ENCODE data around the gene CELF4. TPM values are rescaled to one million over a fixed set of nuclear protein-coding genes. Genes with fewer than 3 reads are reported as not detected.

CELF4 gene
- total RNA-seq, 1 donor, result not detected

DNA sequence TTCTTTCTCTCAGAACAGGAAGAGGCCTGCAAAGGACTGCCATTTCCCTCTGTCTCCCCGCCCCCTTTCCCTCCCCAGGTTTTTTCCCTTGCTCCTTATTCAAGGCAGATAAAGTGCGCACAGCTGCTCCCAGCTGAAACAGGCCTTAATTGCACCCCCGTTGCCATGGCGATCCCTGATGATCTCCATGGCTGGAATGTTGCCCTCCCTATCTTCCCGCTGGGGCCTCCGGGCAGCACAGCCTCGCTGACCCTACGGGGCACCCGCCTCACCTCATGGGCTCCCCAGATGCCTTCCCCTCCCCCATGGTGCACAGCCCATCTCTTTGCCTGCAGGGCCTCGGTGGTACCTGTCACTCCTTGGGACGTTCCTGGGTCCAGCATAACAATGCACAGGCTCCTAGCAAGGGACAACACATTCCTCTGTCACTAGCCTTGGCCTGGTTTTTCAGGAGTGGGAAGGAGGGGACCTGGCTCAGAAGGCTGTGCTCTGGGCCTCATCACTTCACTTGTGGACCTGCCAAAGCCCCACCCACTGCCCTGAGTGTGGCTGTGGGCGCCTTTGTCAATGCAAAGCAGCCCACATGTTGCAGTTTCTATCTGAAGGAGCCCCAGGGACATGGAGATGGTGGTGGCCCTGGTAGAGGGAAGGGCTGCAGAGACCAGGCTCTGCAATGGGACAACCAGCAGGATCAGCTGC, 115.0 kb downstream of the CELF4 start:
- Histone ChIP-seq H3K4me1 (ENCODE audit: insufficient read depth, low read length) (no peaks in the 10 kb centered on the region), H3K27me3 (ENCODE audit: insufficient read depth, low read length) (no peaks in the 10 kb centered on the region), H3K9me3 (ENCODE audit: low read depth, low read length) (no peaks in the 10 kb centered on the region), H3K4me3 (ENCODE audit: low read length) (no peak overlapping the region)

GRCh38 chr18:37449618-37450017, 116.0 kb downstream of the CELF4 start:
- no peaks in the 10 kb centered on the region for H3K27me3 ChIP-seq (ENCODE audit: insufficient read depth, low read length)
- H3K4me3 ChIP-seq (ENCODE audit: low read length), result no peak overlapping the region
- H3K9me3 ChIP-seq (ENCODE audit: low read depth, low read length), result no peaks in the 10 kb centered on the region
- H3K4me1 ChIP-seq (ENCODE audit: insufficient read depth, low read length), result no peaks in the 10 kb centered on the region

DNA sequence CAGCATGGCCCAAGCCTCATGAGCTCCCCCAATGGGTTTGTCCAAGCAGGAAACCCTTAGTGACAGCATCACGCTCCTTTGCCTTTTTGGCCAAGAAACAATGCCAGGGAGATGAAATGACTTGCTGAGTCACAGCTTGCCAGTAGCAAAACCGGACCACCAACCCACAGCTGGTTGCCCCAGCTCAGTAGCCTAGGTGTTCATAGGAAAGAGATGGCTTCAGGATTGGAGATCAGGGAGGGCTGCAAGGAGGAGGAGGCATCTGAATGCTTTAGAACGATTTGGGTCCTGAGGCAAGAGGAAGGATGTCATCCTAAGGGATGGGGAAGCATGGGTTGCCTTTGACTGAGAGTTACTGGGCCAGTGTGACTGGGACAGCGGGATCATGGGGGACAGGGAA, 116.7 kb downstream of the CELF4 start:
- Histone ChIP-seq H3K27me3 (ENCODE audit: insufficient read depth, low read length) (no peaks in the 10 kb centered on the region), H3K4me1 (ENCODE audit: insufficient read depth, low read length) (no peaks in the 10 kb centered on the region), H3K9me3 (ENCODE audit: low read depth, low read length) (no peaks in the 10 kb centered on the region), H3K4me3 (ENCODE audit: low read length) (no peak overlapping the region)

- H3K4me3 ChIP-seq (ENCODE audit: low read length), result no peak overlapping the region
Observed at GRCh38 chr18:37447962-37448888, 117.4 kb downstream of the CELF4 start.

DNA sequence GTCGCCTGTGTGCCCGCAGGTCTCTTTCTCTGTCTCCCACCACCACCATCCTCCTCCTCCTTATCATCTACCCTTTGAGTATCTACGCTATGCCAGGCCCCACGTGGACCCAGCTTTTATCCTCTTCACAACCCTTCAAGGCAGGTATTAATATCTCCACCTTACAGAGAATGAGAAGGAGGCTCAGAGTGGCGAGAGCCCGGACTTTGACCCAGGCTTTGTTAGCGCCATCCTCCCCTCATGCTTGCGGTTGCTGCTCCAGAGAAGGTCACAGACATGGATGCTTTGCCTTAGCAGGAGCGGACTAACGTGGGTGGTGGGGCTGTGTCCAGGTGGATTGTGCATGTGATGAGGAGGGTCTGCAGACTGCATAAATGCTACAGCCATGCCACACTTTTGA, 119.8 kb downstream of the CELF4 start:
- Histone ChIP-seq H3K4me1 (ENCODE audit: insufficient read depth, low read length) (no peaks in the 10 kb centered on the region), H3K4me3 (ENCODE audit: low read length) (no peak overlapping the region), H3K27me3 (ENCODE audit: insufficient read depth, low read length) (no peaks in the 10 kb centered on the region), H3K9me3 (ENCODE audit: low read depth, low read length) (no peaks in the 10 kb centered on the region)

More at GRCh38 chr18:37447962-37448888, 117.4 kb downstream of the CELF4 start:
- no peaks in the 10 kb centered on the region for H3K9me3 ChIP-seq (ENCODE audit: low read depth, low read length)
- no peaks in the 10 kb centered on the region for H3K4me1 ChIP-seq (ENCODE audit: insufficient read depth, low read length)
- no peaks in the 10 kb centered on the region for H3K27me3 ChIP-seq (ENCODE audit: insufficient read depth, low read length)

DNA sequence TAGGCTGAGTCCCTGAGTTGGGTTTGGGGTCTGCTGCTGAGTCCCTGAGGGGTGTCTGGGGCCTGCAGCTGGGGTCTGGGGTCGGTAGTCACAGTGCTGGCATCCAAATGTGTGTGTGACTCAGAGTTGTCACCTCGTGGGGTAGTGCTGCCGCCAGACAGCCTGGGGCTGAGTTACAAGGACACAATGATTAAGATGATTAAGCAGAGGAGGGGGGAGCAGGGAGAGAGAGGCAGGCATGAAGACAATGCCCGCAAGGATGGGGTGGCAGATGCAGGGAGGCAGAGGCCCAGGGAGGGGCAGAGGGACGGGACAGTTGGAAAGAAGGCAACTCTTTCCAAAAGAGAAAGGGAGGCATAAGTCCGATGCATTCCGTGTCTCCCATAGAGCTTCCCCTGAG, 120.2 kb downstream of the CELF4 start:
- no peaks in the 10 kb centered on the region for H3K9me3 ChIP-seq (ENCODE audit: low read depth, low read length)
- H3K4me1 ChIP-seq (ENCODE audit: insufficient read depth, low read length), result no peaks in the 10 kb centered on the region
- no peaks in the 10 kb centered on the region for H3K27me3 ChIP-seq (ENCODE audit: insufficient read depth, low read length)
- no peak overlapping the region for H3K4me3 ChIP-seq (ENCODE audit: low read length)

GRCh38 chr18:37443325-37444055, 122.1 kb downstream of the CELF4 start:
- Histone ChIP-seq H3K27me3 (ENCODE audit: insufficient read depth, low read length) (no peaks in the 10 kb centered on the region), H3K9me3 (ENCODE audit: low read depth, low read length) (no peaks in the 10 kb centered on the region), H3K4me1 (ENCODE audit: insufficient read depth, low read length) (no peaks in the 10 kb centered on the region), H3K4me3 (ENCODE audit: low read length) (no peak overlapping the region)

- H3K4me1 ChIP-seq (ENCODE audit: insufficient read depth, low read length), result no peaks in the 10 kb centered on the region
- H3K27me3 ChIP-seq (ENCODE audit: insufficient read depth, low read length), result no peaks in the 10 kb centered on the region
- no peaks in the 10 kb centered on the region for H3K9me3 ChIP-seq (ENCODE audit: low read depth, low read length)
- H3K4me3 ChIP-seq (ENCODE audit: low read length), result no peak overlapping the region
Observed at GRCh38 chr18:37442477-37442876, 123.1 kb downstream of the CELF4 start.

- no peaks in the 10 kb centered on the region for H3K27me3 ChIP-seq (ENCODE audit: insufficient read depth, low read length)
- H3K4me3 ChIP-seq (ENCODE audit: low read length), result no peak overlapping the region
- no peaks in the 10 kb centered on the region for H3K9me3 ChIP-seq (ENCODE audit: low read depth, low read length)
Observed at GRCh38 chr18:37441821-37442220, 123.8 kb downstream of the CELF4 start.

GRCh38 chr18:37440206-37440605, 125.4 kb downstream of the CELF4 start:
- no peaks in the 10 kb centered on the region for H3K27me3 ChIP-seq (ENCODE audit: insufficient read depth, low read length)
- no peaks in the 10 kb centered on the region for H3K9me3 ChIP-seq (ENCODE audit: low read depth, low read length)
- no peak overlapping the region for H3K4me3 ChIP-seq (ENCODE audit: low read length)
- no peaks in the 10 kb centered on the region for H3K4me1 ChIP-seq (ENCODE audit: insufficient read depth, low read length)

More at GRCh38 chr18:37441821-37442220, 123.8 kb downstream of the CELF4 start:
- no peaks in the 10 kb centered on the region for H3K4me1 ChIP-seq (ENCODE audit: insufficient read depth, low read length)

DNA sequence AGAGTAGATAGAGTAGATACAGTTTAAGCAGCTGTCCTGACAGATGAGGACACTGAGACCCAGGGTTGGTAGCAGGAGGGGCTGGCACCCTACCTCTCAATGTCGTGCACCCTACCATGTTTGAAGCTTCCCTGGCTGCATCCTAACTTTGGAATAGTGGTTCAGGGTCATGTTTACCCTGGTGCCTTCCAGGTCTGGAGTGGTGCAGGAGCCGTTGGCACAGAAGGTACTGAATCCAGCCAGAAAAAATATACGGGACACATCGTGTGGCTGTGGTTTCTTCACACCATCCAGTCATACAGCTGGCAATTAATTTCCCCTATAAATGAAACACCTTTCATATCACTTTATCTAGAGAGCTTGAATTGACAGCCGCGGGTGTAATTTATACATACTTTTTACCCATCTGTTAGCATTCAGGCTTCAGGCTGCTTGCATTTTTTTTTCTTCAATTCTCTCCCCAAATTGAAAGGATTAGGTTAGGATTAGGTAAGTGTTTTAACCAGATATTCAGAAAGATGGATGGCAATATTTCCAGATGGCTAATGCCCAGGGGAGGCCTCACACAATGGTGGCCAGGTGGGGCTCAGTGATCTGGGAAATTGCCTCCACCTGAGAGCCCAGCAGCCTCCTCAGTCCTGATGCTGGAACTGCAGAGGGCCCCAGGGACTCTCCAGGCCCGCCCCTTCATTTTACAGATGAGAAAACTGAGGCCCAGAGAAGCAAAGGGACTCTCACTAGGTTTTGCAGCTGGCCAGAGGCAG, 127.0 kb downstream of the CELF4 start:
- Histone ChIP-seq H3K9me3 (ENCODE audit: low read depth, low read length) (no peaks in the 10 kb centered on the region), H3K4me1 (ENCODE audit: insufficient read depth, low read length) (no peaks in the 10 kb centered on the region), H3K4me3 (ENCODE audit: low read length) (no peak overlapping the region), H3K27me3 (ENCODE audit: insufficient read depth, low read length) (no peaks in the 10 kb centered on the region)

- Histone ChIP-seq H3K9me3 (ENCODE audit: low read depth, low read length) (no peaks in the 10 kb centered on the region), H3K4me1 (ENCODE audit: insufficient read depth, low read length) (no peaks in the 10 kb centered on the region), H3K27me3 (ENCODE audit: insufficient read depth, low read length) (no peaks in the 10 kb centered on the region), H3K4me3 (ENCODE audit: low read length) (no peak overlapping the region)
Observed at GRCh38 chr18:37435996-37436395, 129.6 kb downstream of the CELF4 start.

DNA sequence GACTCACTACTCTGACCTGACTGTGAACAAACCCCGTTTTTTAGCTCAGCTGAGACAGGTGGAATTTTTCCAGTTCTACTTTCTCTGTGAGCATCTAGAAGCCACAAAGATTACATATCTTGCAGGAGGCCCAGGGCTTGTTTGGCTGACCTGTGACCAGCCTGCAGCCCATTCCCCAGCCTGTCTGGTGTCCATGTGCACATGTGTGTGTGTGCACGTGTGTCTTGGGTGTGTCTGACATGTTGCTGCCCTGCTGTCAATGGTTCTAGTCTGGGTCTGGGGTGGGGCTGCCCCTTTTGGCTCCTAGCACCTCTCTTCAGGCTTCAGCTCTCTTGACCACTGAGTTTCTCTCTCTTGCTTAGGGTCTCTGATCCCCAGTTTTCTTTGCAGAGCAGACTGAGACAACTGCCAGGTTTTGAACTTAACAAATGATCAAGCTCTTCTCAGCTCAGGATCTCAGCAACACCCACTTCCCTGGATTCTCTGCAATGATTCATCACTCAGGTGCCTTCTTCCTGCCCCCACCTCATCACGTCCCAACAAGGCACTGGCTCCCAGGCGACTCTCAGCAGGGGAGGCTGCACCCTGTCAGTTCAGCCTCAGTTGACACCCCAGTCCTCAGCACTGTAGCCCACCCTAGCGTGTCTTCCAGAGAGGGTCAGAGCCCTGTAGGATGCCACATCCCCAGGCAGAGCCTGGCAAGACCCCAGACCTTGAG, 130.3 kb downstream of the CELF4 start:
- no peaks in the 10 kb centered on the region for H3K4me1 ChIP-seq (ENCODE audit: insufficient read depth, low read length)
- H3K9me3 ChIP-seq (ENCODE audit: low read depth, low read length), result no peaks in the 10 kb centered on the region
- H3K27me3 ChIP-seq (ENCODE audit: insufficient read depth, low read length), result no peaks in the 10 kb centered on the region
- no peak overlapping the region for H3K4me3 ChIP-seq (ENCODE audit: low read length)
